Nephron progenitor cell (in vitro differentiated cells): ENCODE results near the gene HORMAD2.
"Not testable (repeated sequence)": the region's sequence is repeated elsewhere in the genome, so short reads cannot be mapped to it uniquely, and the experiment has no call there.

Source experiments
- DNase-seq: peaks from one replicate; pipeline ENCODE4 v3.0.0; 2021
- H3K27ac Mint-ChIP-seq: 2 replicates; pipeline ENCODE4 v1.8.0; 2021; ENCODE audit warnings: mild to moderate bottlenecking, moderate library complexity, mixed read lengths
- H3K27me3 Mint-ChIP-seq: 2 replicates; pipeline ENCODE4 v1.8.0; 2021; ENCODE audit warnings: mild to moderate bottlenecking, low read depth, mixed read lengths; ENCODE audit not compliant: poor library complexity
- H3K36me3 Mint-ChIP-seq: 2 replicates; pipeline ENCODE4 v1.8.0; 2021; ENCODE audit warnings: low read depth, mixed read lengths
- H3K4me1 Mint-ChIP-seq: 2 replicates; pipeline ENCODE4 v1.8.0; 2021; ENCODE audit warnings: mixed read lengths
- H3K4me3 Mint-ChIP-seq: 2 replicates; pipeline ENCODE4 v1.8.0; 2021; ENCODE audit warnings: mild to moderate bottlenecking, moderate library complexity, mixed read lengths
- H3K9me3 Mint-ChIP-seq: 2 replicates; pipeline ENCODE4 v1.8.0; 2021; ENCODE audit warnings: mild to moderate bottlenecking, moderate library complexity, mixed read lengths
- CTCF ChIP-seq: fragments of 200-600 bp; sonication (generic); IDR thresholded peaks from 2 replicates; pipeline ENCODE4 v1.5.0; 2021; ENCODE audit warnings: antibody characterized with exemption

HORMAD2 gene

GRCh38 chr22:30212996-30213441, 132.8 kb downstream of the HORMAD2 start:
- no peak for TF ChIP-seq CTCF
- DNase-seq: no peak
- Mint-ChIP-seq H3K4me1 (peaks cover 30% of the 10 kb centered on the region), H3K4me3 (no peak overlapping the region), H3K27ac (no peak overlapping the region), H3K36me3 (no peaks in the 10 kb centered on the region), H3K9me3 (no peaks in the 10 kb centered on the region), H3K27me3 (peaks cover 30% of the 10 kb centered on the region)

GRCh38 chr22:30214703-30215407, 134.6 kb downstream of the HORMAD2 start:
- Mint-ChIP-seq H3K9me3 (no peaks in the 10 kb centered on the region), H3K27me3 (peaks cover 28% of the 10 kb centered on the region), H3K4me1 (peaks cover 15% of the 10 kb centered on the region), H3K4me3 (no peak overlapping the region), H3K27ac (no peak overlapping the region), H3K36me3 (no peaks in the 10 kb centered on the region)
- no peak for DNase-seq
- no peak for TF ChIP-seq CTCF

GRCh38 chr22:30216272-30216671, 136.0 kb downstream of the HORMAD2 start:
- H3K4me3 Mint-ChIP-seq, H3K4me1 Mint-ChIP-seq, H3K36me3 Mint-ChIP-seq, DNase-seq, H3K9me3 Mint-ChIP-seq, H3K27ac Mint-ChIP-seq: not testable (repeated sequence)
- H3K27me3 Mint-ChIP-seq: peaks cover 33% of the 10 kb centered on the region

- no peak for DNase-seq
- TF ChIP-seq CTCF: no peak
- Mint-ChIP-seq H3K27ac (no peak overlapping the region), H3K9me3 (no peaks in the 10 kb centered on the region), H3K27me3 (peaks cover 29% of the 10 kb centered on the region), H3K4me3 (no peak overlapping the region), H3K4me1 (no peaks in the 10 kb centered on the region), H3K36me3 (no peaks in the 10 kb centered on the region)
Observed at GRCh38 chr22:30216710-30217109, 136.4 kb downstream of the HORMAD2 start.

GRCh38 chr22:30217698-30218560, 137.7 kb downstream of the HORMAD2 start:
- Mint-ChIP-seq H3K27ac (no peak overlapping the region), H3K9me3 (no peaks in the 10 kb centered on the region), H3K4me3 (no peak overlapping the region), H3K27me3 (peaks cover 33% of the 10 kb centered on the region), H3K36me3 (no peaks in the 10 kb centered on the region), H3K4me1 (peaks cover 4% of the 10 kb centered on the region)
- DNase-seq: no peak
- TF ChIP-seq CTCF: no peak

GRCh38 chr22:30219049-30219654, 138.9 kb downstream of the HORMAD2 start:
- TF ChIP-seq CTCF: no peak
- Mint-ChIP-seq H3K36me3 (no peaks in the 10 kb centered on the region), H3K4me3 (no peak overlapping the region), H3K27me3 (peaks cover 35% of the 10 kb centered on the region), H3K4me1 (peaks cover 11% of the 10 kb centered on the region), H3K9me3 (no peaks in the 10 kb centered on the region), H3K27ac (no peak overlapping the region)
- DNase-seq: no peak
